Common myeloid progenitor, CD34-positive (primary cell): ENCODE results near the gene NKIRAS2.
A peak's percentile ranks its signal among the peaks of the same experiment; 100 is the strongest.
"Not testable (repeated sequence)": the region's sequence is repeated elsewhere in the genome, so short reads cannot be mapped to it uniquely, and the experiment has no call there.

Source experiments
- CTCF ChIA-PET: fragments of 350-600 bp; sonication (Branson Sonifier 250); formaldehyde crosslinking; loops from one replicate; lab custom pipeline; 2021; ENCODE audit warnings: antibody characterized with exemption; lab: Charles Lee
- POLR2A ChIA-PET: fragments of 350-600 bp; sonication (Branson Sonifier 250); formaldehyde crosslinking; loops from one replicate; lab custom pipeline; 2021; ENCODE audit warnings: antibody characterized with exemption; lab: Charles Lee
- DNase-seq, 3 donors: peaks; one replicate each; pipeline versions ENCODE4 v3.0.0 to v3.0.0-alpha.2; 2013
- H3K27ac ChIP-seq, 2 experiments: 1 replicate in 1 of 2; 2 replicates in 1 of 2; pipeline ENCODE4 v1.7.0; 2013; ENCODE audit warnings: inconsistent platforms in 2 of 2, low read length in 2 of 2, mild to moderate bottlenecking in 2 of 2, low read depth in 1 of 2, moderate library complexity in 1 of 2; ENCODE audit not compliant: severe bottlenecking in 2 of 2, insufficient read depth in 1 of 2, poor library complexity in 1 of 2
- H3K27me3 ChIP-seq, 5 experiments: replicated peaks in 2 of 5; 1 replicate in 3 of 5; 2 replicates in 2 of 5; pipeline versions ENCODE4 v1.6.1 to v1.7.0; 2013; ENCODE audit warnings: low read length in 4 of 5, mild to moderate bottlenecking in 2 of 5, moderate library complexity in 2 of 5, inconsistent platforms in 1 of 5; ENCODE audit not compliant: insufficient read depth in 5 of 5, control insufficient read depth in 4 of 5
- H3K36me3 ChIP-seq, 4 experiments: 1 replicate in 2 of 4; 2 replicates in 2 of 4; pipeline versions ENCODE4 v1.6.1 to v1.7.0; 2013; ENCODE audit warnings: low read length in 3 of 4, control low read depth in 1 of 4, mild to moderate bottlenecking in 1 of 4; ENCODE audit not compliant: control insufficient read depth in 4 of 4, insufficient read depth in 4 of 4
- H3K4me1 ChIP-seq, 4 experiments: 1 replicate in 3 of 4; 2 replicates in 1 of 4; pipeline versions ENCODE4 v1.6.1 to v1.7.1; 2013; ENCODE audit warnings: low read length in 3 of 4, mild to moderate bottlenecking in 3 of 4, control low read depth in 1 of 4, inconsistent platforms in 1 of 4, moderate library complexity in 1 of 4; ENCODE audit not compliant: control insufficient read depth in 4 of 4, insufficient read depth in 4 of 4; ENCODE audit errors: control extremely low read depth in 1 of 4
- H3K4me3 ChIP-seq, 7 experiments: 1 replicate in 4 of 7; 2 replicates in 3 of 7; pipeline versions ENCODE4 v1.5.1 to v1.7.0; 2013; ENCODE audit warnings: mild to moderate bottlenecking in 7 of 7, low read length in 6 of 7, moderate library complexity in 6 of 7, inconsistent platforms in 2 of 7, low read depth in 2 of 7, control low read depth in 1 of 7; ENCODE audit not compliant: insufficient read depth in 4 of 7, control insufficient read depth in 1 of 7; ENCODE audit errors: extremely low read depth in 1 of 7
- H3K9me3 ChIP-seq, 5 experiments: 1 replicate in 4 of 5; 2 replicates in 1 of 5; pipeline versions ENCODE4 v1.6.1 to v1.7.1; 2013; ENCODE audit warnings: low read length in 4 of 5, mild to moderate bottlenecking in 2 of 5, inconsistent platforms in 1 of 5, low read depth in 1 of 5, moderate library complexity in 1 of 5; ENCODE audit not compliant: control insufficient read depth in 4 of 5, insufficient read depth in 2 of 5; ENCODE audit errors: control extremely low read depth in 1 of 5
- WGBS: methylation state at CpG from one replicate; pipeline ENCODE4 v1.1.5; 2013; ENCODE audit not compliant: insufficient coverage; 5-methylcytosine and 5-hydroxymethylcytosine counted together

NKIRAS2 gene

GRCh38 chr17:42016941-42017865 lies 2.7 kb upstream of the NKIRAS2 start, which contains the start of gene DNAJC7:
Gene DNAJC7 (minus strand): TSS chr17:42017439. CDS start chr17:42017416, 23 bp downstream.
- Histone ChIP-seq H3K4me3 (peak within 1 kb of the TSS; percentile 87 to 99 (median 96)), H3K27ac (peak within 1 kb of the TSS; percentile 97 to 98), H3K27me3 (no peaks in the 10 kb centered on the region), H3K4me1 (peaks cover 18 to 43% (median 33%) of the 10 kb centered on the region in 4 experiments), H3K9me3 (no peaks in the 10 kb centered on the region), H3K36me3 (peaks cover 0 to 15% (median 2%) of the 10 kb centered on the region in 4 experiments)
- CTCF ChIA-PET = interaction anchor here (0.8 to 17.9 kb wide), 15 partner anchors 8 to 181 kb away, joined by 3 to 381 read pairs (median 4); partner anchors contain the start of genes DHX58, KAT2A and ZNF385C
- POLR2A ChIA-PET = interaction anchor here (0.5 to 1.4 kb wide), 9 partner anchors 9 to 1700 kb away, joined by 3 to 5 read pairs (median 3); no protein-coding TSS in a partner anchor
- WGBS = 0% methylated on average over 54 of the region's 70 CpGs
- peak; percentile 93 to 95 (median 94) for DNase-seq

- Histone ChIP-seq H3K9me3 (no peaks in the 10 kb centered on the region), H3K4me3 (peak overlapping the region; percentile 87 to 99 (median 96)), H3K4me1 (peaks cover 18 to 43% (median 33%) of the 10 kb centered on the region in 4 experiments), H3K36me3 (peaks cover 3 to 18% (median 8%) of the 10 kb centered on the region in 4 experiments), H3K27ac (peak overlapping the region; percentile 97 to 98), H3K27me3 (no peaks in the 10 kb centered on the region)
- peak in 2 of 3 donors; percentile 67 to 78 for DNase-seq
- CTCF ChIA-PET = interaction anchor here (0.8 to 17.9 kb wide), 17 partner anchors 8 to 93 kb away, joined by 3 to 381 read pairs (median 4); partner anchors contain the start of genes DHX58, KAT2A and ZNF385C
- POLR2A ChIA-PET = interaction anchor here (0.5 to 1.4 kb wide), 6 partner anchors 8 to 203 kb away, joined by 3 to 5 read pairs (median 3); no protein-coding TSS in a partner anchor
- 4% methylated on average over 9 of the region's 11 CpGs for WGBS
Observed at GRCh38 chr17:42017866-42018200, 2.1 kb upstream of the NKIRAS2 start.

- 53% methylated on average over 2 of the region's 3 CpGs for WGBS
Observed at GRCh38 chr17:42018339-42018738, 1.6 kb upstream of the NKIRAS2 start.

GRCh38 chr17:42018988-42019387 lies 902 bp upstream of the NKIRAS2 start:
- peaks cover 7 to 23% (median 15%) of the 10 kb centered on the region in 4 experiments for H3K36me3 ChIP-seq
- ChIA-PET CTCF (interaction anchor here (1.1 to 17.9 kb wide), 11 partner anchors 7 to 92 kb away, joined by 3 to 381 read pairs (median 6); partner anchors contain the start of genes DHX58, KAT2A and ZNF385C), POLR2A (interaction anchor here (0.7 to 1.4 kb wide), 2 partner anchors 11 to 50 kb away, joined by 3 to 5 read pairs; no protein-coding TSS in a partner anchor)
- no peaks in the 10 kb centered on the region for H3K27me3 ChIP-seq
- H3K4me3 ChIP-seq = no peak overlapping the region
- no peaks in the 10 kb centered on the region for H3K9me3 ChIP-seq
- no peak overlapping the region for H3K27ac ChIP-seq
- DNase-seq = no peak
- 100% methylated on average over 2 of the region's 4 CpGs for WGBS
- peaks cover 18 to 44% (median 36%) of the 10 kb centered on the region in 4 experiments for H3K4me1 ChIP-seq

More at GRCh38 chr17:42018339-42018738, 1.6 kb upstream of the NKIRAS2 start:
- CTCF ChIA-PET = interaction anchor here (0.6 to 17.9 kb wide), 17 partner anchors 8 to 278 kb away, joined by 3 to 381 read pairs (median 4); partner anchors contain the start of genes DHX58, KAT2A and ZNF385C
- DNase-seq = no peak
- H3K4me3 ChIP-seq = peak overlapping the region in 6 of 7 experiments; percentile 87 to 99 (median 97)
- POLR2A ChIA-PET = interaction anchor here (0.5 to 1.4 kb wide), 6 partner anchors 10 to 560 kb away, joined by 3 to 5 read pairs (median 3); no protein-coding TSS in a partner anchor
- peaks cover 3 to 18% (median 10%) of the 10 kb centered on the region in 4 experiments for H3K36me3 ChIP-seq
- H3K9me3 ChIP-seq = no peaks in the 10 kb centered on the region
- H3K27me3 ChIP-seq = no peaks in the 10 kb centered on the region
- H3K4me1 ChIP-seq = peaks cover 18 to 43% (median 33%) of the 10 kb centered on the region in 4 experiments
- H3K27ac ChIP-seq = peak overlapping the region in 1 of 2 experiments; percentile 98

GRCh38 chr17:42020845-42021244 lies 955 bp downstream of the NKIRAS2 start:
- Histone ChIP-seq H3K4me3 (peak overlapping the region; percentile 11 to 93 (median 92)), H3K36me3 (peaks cover 10 to 26% (median 17%) of the 10 kb centered on the region in 4 experiments), H3K27ac (peak overlapping the region in 1 of 2 experiments; percentile 93), H3K4me1 (peaks cover 24 to 55% (median 46%) of the 10 kb centered on the region in 4 experiments)
- CTCF ChIA-PET = interaction anchor here (0.9 to 17.9 kb wide), 11 partner anchors 8 to 174 kb away, joined by 3 to 381 read pairs (median 3); partner anchors contain the start of genes DHX58 and KAT2A
- H3K27me3 ChIP-seq, H3K9me3 ChIP-seq, POLR2A ChIA-PET, DNase-seq: not testable (repeated sequence)
- 96% methylated on average over 5 of the region's 8 CpGs for WGBS

- H3K27ac ChIP-seq = peak overlapping the region; percentile 15 to 73
- 98% methylated on average over 10 of the region's 15 CpGs for whole genome bisulfite sequencing
- peaks cover 10 to 26% (median 17%) of the 10 kb centered on the region in 4 experiments for H3K36me3 ChIP-seq
- no peak for DNase-seq
- H3K4me1 ChIP-seq = peaks cover 18 to 65% (median 57%) of the 10 kb centered on the region in 4 experiments
- H3K4me3 ChIP-seq = no peak overlapping the region
- ChIA-PET CTCF (interaction anchor here (0.7 to 17.9 kb wide), 13 partner anchors 10 to 170 kb away, joined by 3 to 381 read pairs (median 5); partner anchors contain the start of genes CNP, DHX58 and KAT2A), POLR2A (no interaction called here)
- no peaks in the 10 kb centered on the region for H3K9me3 ChIP-seq
- H3K27me3 ChIP-seq = no peaks in the 10 kb centered on the region
Observed at GRCh38 chr17:42023524-42024349, 3.8 kb downstream of the NKIRAS2 start.
